ENCODE measurements around the gene KLHL40.

DNA sequence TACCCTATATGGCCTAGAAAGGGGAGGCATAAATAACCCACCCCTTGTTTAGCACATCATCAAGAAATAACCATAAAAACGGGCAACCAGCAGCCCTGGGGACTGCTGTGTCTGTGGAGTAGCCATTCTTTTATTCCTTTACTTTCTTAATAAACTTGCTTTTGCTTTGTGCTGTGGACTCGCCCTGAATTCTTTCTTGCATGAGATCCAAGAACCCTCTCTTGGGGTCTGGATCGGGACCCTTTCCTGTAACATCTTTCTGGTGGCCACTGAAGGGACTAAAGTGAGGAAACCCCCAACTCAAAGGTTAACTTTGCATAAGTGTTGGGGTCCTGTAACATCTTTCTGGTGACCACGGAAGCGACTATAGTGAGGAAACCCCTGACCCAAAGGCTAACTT is 33.0 kb downstream of the KLHL40 start:
- TF ChIP-seq EZH2 (IDR thresholded peaks at IDR 0.05; ENCODE audit: low read length, missing control alignments) = no peak
- TF ChIP-seq, protein P1, sequence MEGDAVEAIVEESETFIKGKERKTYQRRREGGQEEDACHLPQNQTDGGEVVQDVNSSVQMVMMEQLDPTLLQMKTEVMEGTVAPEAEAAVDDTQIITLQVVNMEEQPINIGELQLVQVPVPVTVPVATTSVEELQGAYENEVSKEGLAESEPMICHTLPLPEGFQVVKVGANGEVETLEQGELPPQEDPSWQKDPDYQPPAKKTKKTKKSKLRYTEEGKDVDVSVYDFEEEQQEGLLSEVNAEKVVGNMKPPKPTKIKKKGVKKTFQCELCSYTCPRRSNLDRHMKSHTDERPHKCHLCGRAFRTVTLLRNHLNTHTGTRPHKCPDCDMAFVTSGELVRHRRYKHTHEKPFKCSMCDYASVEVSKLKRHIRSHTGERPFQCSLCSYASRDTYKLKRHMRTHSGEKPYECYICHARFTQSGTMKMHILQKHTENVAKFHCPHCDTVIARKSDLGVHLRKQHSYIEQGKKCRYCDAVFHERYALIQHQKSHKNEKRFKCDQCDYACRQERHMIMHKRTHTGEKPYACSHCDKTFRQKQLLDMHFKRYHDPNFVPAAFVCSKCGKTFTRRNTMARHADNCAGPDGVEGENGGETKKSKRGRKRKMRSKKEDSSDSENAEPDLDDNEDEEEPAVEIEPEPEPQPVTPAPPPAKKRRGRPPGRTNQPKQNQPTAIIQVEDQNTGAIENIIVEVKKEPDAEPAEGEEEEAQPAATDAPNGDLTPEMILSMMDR (conservative IDR thresholded peaks at IDR 0.05 in 1 of 2, IDR thresholded peaks at IDR 0.05 in 1 of 2; ENCODE audit: low read depth in 1 of 2, low read length in 2 of 2) = no peak

All from fibroblast of lung (primary cell).